GM18868 (cell line): Measurements from ENCODE around the gene TSHB.
"Not testable (repeated sequence)": the region's sequence is repeated elsewhere in the genome, so short reads cannot be mapped to it uniquely, and the experiment has no call there.

Experiments
- ATAC-seq: cut with Tn5 transposase; IDR thresholded peaks from one replicate; pipeline ENCODE4 v1.9.1; 2021; ENCODE audit warnings: mild to moderate bottlenecking, moderate library complexity; ENCODE audit not compliant: unreplicated experiment

The TSHB gene

DNA sequence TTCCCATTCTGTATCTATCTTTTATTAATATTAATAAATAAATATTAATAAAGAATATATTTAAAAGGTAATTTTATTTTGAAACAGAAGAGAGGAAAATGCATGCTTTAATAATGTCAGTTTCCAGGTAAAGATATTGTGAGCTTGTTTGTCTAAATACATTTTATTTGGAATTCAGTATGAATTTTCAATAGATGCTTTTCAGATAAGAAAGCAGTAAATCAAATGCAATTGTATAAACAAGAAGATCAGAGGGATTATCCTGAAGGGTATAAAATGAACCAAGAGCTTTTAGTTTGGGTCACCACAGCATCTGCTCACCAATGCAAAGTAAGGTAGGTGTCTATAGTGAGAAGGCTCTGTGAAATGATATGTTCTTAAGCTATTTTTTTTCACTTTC, at the start of gene TSHB:
TSHB (plus strand) TSS at position 301 of the 400 bp plus-strand sequence. CDS start 3,537 bp downstream, outside the sequence.
- ATAC-seq: no peak

DNA sequence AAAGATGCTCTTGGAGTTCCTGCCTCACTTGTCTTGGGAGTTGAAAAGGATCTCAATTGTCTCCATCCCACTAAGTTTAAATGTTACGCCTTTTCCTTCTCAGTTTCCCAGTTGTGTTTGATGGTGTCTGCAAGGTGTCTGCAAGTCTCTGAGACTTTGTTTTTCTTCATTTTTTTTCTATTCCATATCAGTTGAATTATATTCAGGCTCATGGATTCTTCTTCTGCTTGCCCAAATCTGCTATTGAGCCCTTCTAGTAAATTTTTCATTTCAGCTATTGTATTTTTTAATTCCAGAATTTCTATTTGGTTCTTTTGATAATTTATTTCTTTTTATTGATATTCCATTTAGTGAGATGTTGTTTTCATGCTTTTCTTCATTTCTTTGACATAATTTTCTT, 47.4 kb upstream of the TSHB start:
- ATAC-seq: no peak

DNA sequence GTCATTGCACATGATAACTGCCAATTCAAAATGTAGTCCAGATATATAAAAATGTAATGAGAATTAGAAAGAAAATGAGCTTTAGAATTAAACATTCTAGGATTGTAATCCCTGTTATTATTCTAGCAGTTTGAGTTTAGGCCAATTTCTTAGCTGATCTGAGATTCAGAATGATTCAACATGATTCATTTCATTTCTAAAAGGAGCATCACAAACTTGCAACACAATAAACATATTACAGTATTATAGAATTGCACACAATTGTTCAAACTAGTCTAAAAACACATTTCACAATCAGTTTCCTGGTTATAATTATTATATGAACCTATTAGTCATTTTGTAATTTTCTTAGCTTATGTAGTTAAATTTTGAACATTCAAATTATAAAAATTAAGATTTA, 43.3 kb upstream of the TSHB start:
- no peak for ATAC-seq

DNA sequence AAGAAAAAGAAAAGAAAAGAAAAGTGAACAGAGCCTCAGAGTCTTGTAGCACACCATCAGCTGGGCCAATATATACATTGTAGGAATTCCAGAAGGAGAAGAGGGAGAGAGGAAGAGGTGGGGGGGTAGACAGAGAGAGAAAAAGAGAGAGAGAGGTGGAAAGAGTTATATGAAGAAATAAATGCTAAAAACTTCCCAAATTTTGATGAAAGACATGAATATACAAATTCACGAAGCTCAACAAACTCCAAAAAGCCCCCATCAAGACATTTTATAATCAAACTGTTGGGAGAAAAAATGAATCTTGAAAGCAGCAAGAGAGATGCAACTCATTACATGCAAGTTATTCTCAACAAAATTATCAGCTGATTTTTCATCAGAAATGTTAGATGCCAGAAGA, 41.5 kb upstream of the TSHB start:
- ATAC-seq: no peak

DNA sequence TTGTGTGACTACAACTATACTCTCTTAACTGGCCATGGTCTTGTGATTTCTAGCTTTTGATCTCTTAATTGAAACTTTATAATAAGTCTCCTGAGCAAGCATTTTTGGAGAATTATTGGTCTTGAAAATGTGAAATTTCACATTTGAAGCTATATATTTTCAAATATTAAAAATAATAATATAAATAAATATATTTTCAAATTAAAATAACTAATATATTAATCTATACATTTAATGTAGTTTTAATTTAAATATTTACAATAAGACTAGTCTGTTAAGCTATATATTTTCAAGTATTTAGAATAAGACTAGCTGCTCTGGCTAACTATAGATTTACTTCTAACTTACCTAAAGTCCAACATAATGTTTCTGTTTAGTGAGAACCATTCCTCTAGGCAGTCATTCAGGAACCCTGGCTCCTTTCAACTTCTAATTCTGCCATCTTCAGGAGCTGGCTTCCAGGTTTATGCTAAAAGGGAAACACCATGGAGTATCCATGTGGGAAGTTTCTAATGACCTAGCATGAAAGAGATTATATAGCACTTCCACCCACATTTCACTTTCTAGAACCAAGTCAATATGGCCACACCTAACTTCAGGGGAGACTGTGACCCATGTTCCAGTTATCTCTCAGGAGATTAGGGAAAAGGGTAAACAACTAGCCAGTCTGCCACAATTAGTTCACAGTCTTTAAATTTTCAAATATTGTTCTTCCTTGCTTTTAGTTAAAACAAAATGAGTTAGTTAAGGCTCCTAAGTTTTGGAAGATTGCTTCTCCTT, 31.9 kb upstream of the TSHB start:
- no peak for ATAC-seq

DNA sequence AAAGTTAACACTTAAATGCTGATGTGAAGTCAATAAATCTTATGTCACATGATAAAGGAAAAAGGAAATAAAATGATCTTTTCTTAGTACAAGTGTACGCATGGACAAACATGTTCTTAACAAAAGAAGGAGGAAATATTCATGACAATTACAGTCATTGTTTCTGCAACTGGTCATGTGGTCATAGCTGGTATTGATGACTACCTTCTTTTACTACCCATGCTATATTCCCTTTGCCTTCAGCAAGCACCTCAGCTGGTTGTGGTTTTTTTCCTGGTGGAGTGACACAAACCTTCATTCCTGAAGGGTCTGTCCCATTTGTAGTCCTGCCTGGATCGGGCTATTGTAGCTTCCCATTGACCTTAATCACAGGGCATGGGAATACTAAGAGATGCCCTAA, 23.4 kb upstream of the TSHB start:
- no peak for ATAC-seq

DNA sequence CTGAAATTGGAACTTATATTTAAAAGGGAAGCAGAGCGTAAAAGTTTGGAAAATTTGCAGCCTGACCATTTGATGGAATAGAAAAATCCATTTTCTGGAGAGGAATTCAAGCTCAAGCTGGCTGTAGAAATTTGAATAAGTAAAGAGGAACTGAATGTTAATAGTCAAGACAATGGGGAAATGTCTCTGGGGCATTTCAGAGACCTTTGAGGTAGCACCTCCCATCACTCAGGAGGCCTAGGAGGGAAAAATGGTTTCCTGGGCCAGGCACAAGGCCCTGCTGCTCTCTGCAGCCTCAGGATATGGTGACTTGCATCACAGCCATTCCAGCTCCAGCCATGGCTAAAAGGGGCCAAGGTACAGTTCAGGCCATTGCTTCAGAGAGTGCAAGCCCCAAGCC, 17.6 kb upstream of the TSHB start:
- no peak for ATAC-seq

DNA sequence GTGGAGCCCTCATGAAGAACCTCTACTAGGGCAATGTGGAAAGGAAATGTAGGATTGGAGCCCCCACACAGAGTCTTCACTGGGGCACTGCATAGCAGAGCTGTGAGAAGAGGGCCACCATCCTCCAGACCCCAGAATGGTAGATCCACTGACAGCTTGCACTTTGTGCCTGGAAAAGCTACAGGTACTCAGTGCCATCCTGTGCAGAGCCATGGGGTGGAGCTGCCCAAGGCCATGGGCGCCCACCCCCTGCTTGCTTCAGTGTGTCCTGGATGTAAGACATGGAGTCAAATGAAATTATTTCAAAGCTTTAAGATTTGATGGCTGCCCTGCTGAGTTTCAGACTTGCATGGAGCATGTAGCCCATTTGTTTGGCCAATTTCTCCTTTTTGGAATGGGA, 17.2 kb upstream of the TSHB start:
- no peak for ATAC-seq

DNA sequence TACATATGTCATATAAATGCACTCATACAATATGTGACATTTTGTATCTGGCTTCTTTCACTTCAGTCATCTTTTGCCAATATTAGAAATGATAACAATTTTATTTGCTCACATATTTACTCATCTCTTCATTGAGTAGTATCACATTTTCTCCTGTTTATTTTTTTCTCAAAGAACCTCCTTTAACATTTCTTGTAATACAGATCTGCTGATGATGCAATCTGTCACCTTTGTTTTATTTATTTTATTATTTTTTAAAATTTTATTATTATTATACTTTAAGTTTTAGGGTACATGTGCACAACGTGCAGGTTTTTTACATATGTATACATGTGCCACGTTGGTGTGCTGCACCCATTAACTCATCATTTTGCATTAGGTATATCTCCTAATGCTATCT, 15.8 kb upstream of the TSHB start:
- no peak for ATAC-seq

DNA sequence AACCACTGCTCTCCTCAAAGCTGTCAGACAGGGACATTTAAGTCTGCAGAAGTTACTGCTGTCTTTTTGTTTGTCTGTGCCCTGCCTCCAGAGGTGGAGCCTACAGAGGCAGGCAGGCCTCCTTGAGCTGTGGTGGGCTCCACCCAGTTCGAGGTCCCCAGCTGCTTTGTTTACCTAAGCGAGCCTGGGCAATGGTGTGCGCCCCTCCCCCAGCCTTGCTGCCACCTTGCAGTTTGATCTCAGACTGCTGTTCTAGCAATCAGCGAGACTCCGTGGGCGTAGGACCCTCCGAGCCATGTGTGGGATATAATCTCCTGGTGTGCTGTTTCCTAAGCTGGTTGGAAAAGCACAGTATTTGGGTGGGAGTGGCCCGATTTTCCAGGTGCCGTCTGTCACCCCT, 10.1 kb upstream of the TSHB start:
- not testable (repeated sequence) for ATAC-seq

DNA sequence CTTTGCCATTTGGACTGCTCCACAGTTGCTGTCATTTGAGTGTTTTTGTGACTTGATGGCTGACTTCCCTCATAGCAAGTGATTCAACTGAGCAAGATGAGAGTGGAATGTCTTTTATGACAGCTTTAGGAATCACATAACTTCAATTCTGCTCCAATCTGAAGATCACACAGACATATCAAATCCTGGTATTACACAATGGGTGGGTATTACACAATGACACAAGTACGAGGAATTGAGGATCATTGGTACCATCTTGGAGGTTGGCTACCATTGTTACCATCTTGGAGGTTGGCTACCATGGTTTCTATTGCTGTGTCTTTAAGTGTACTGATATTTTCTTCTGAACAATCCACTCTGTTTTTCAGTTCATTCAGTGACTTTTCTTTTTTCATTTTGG, 8.5 kb upstream of the TSHB start:
- ATAC-seq: no peak

DNA sequence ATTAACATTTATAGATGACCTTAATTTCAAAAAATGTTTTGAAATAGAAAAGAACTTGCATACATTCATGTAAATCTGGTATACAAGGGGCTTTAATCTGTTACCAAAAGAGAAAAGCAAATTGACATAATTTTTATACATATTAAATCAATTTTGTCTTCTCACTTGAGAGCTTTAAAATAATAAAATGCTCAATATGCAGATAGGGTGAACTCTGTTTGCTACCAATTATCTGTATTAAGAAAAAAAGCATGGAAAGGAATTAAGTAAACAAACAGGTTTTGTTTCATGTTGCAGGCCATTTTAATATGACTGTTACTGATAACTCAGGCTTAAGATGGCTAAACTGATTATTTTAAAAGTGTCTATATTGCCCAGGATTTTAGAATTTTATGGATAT, 6.0 kb upstream of the TSHB start:
- no peak for ATAC-seq

DNA sequence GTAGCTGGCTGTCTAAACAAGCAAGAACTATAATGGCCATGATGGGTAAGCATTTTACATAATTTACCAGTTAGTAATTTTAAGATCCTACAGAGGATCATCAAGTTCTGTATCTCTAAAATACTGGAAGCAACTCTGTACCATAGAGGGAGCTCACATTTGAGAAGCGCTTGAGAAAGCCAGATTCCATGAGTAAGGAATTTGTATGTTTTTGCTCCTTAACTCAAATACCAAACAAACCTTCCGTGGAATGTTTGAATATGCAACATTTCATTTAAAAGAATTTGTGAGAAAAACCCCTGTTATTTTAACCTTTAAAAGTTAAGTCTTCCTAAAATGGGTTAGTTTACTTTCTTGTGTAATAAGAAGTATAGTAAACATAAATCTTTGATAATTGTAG, 2.0 kb downstream of the TSHB start:
- ATAC-seq: no peak

DNA sequence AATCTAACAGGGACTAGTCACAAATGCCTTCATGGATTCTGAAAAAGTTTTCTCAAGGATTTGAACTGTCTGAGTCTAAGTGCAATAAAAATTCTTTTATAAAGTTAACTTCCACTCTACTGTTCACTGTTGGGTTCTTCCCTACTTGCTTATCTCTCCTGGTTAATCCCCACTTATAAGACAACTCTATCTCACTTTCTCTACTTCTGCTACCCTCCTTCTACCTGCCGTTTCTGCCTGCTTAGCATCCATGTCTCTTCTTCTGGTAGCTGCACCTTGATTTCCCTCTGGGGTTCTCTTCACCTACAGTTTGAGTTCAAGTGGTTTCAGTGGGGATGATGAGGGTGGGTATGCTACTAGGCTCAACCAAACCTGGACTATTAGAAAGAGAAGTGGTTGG, 6.0 kb downstream of the TSHB start:
- no peak for ATAC-seq

DNA sequence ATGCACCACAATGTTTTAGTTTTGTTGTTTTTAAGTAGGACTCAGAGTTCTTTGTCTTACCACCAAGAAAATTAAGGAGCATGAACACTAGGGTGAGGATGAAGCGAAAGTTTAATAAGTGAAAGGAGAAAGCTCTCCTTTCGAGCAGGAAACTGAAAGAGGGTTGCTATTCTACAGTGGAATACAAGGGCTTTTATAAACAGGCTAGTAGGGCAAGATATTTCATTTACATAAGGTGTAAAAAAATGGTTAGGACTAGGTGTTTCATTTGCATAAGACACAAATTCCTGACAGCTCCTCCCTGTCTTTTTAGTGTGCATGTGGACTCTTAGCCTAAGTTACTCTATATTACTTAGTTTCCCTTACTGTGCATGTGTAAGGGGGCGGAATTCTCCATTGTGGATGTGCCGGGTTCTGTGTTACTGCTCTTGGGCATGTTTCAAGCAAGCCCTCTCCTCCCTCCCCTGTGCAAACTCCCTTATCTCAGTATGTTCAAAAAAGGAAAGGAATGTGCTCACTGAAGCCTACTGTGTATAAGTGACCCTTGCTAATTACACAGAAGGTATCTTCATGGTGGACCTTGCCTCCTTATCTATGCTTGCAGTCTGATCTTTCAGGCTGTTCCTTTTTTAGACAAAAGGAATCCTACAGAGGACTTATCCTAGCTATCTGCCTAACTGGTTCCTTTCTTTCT, 7.3 kb downstream of the TSHB start:
- no peak for ATAC-seq

DNA sequence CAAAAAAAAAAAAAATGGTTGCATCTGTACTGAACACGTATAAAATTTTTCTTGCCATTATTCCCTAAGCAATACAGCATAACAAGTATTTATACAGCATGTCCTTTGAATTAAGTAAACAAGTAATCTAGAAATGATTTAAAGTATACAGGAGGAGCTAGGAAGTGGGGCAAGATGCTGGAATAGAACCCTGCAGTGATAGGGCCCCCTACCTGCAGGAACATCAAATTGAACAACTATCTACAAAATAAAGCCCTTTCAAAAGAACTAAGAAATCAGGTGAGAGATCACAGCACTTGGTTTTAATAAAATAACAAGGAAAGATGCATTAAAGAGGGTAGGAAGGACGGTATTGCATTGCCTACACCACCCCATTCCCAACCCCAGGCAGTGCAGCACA, 10.9 kb downstream of the TSHB start:
- ATAC-seq: no peak

DNA sequence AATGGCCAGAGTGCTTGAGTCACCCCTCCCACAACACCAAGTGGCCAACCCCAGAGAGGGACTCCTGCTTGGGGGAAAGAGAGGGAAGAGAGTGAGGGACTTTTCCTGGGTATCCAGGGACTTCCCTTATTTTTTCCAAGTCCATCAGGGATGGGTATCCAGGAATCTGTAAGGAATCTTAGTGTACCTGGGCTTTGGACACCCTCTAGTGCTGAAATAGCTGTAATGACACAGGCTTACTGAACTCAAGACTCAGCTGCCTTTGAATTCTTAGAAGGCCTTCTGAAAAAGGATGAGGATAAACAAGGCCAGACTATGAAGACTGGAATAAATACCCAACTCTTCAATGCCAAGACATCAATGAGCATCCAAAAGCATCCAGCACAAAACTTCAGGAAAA, 12.0 kb downstream of the TSHB start:
- ATAC-seq: no peak

DNA sequence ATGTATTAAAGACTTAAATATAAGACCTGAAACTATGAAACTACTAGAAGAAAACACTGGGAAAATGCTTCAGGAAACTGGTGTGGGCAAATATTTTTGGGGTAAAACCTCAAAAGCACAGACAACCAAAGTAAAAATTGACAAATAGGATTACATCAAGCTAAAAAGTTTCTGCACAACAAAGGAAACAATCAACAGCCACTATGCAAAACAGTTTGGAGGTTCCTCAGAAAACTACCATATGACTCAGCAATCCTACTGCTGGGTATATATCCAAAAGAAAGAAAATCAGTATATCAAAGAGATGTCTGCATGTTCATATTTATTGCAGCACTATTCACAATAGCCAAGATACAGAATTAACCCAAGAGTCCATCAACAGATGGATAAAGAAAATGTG, 17.1 kb downstream of the TSHB start:
- ATAC-seq: no peak

DNA sequence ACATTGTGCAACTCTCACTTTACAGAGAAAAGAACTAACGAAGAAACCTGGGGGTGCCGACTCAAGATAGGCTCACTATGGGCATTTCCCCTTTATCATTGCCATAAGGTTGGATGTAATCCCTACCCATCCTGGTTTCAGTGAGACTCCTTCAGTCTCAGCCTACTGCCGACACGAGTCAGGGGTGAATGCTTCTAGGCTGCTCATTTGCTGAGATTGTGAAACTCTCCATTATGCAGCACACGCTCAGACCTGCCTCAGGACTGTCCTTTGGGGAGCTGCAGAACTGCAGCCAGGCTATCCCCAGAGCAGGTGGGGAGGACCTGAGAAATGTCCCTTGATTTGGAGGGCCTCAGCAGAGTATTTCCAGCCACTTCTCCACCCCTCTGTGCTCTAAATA, 22.2 kb downstream of the TSHB start:
- ATAC-seq: no peak

DNA sequence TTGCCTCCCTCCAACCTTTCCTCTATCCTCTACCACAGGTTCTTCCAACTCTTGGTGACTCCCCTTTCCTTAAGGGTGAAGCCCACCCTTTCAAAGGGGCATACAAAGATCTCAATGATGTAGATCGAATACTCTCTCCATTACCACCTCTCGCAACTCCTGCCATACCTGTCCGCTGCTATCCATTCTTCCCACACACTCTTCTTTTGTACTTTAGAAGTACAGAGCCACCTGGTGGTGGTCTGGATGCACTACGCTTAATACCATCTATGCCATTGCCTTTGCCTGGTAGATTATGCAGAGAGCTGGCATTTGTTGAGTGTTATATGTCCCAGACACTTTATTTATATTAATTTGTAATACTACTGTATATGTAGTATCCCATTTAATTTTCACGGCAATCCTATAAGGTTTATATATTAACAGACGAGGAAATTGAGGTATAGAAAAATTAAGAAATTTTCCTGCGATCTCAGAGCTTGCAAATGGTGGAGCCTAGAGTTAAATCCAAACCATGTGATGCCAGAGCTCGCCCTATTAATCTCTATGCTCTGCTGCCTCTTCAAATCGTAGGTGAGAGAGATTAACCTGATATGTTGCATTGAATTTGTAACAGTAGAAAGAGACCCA, 22.9 kb downstream of the TSHB start:
- ATAC-seq: peak; percentile 92

DNA sequence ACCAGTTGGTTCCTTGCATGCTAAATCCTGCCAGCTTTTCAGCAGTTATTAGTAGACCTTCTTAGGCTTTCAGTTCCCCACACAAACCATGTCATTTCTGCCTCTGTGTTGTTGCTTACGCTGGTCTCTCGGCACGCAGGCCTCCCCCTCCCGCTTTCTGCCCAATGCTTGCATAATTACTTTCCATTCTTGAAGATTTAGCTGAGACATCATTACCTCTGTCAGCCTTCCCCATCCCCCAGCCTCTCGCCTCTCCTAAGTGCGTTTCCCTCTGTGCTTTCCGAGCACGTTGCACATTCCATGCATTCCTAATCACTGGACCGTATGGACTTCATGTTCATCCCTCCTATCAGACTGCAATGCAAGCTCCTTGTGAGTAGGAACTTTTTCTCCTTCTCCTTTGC, 26.8 kb downstream of the TSHB start:
- ATAC-seq: no peak

DNA sequence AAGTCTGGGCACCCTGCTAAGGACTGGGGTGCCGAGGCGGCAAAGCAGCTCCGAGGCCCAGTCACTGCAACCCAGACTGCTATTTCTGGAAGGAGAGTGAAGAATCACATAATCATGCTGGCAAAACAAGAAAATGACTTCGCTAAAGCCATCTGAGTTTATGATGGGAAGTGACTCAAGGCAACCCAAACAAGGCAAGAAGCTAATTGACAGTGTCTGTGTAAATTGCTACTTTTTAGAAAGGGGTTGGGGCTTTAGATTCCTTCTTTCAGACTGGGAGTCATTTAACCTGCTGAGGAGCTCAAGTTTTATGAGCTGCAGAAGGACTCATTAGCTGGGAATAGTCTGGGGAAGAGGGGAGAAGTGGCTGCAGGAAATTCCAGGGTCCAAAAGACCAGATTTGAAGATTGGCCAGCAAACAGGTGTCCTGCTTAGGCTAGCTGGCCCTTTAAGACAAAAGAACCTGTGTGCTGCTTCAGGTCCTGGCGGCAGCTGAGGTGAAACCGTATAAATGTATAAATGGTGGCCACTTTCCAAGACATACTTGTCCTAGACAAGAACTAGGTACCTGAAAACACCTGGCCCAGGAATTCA, 28.1 kb downstream of the TSHB start:
- ATAC-seq: no peak
